ENCODE data around the gene ENDOU. TPM values are rescaled to one million over a fixed set of nuclear protein-coding genes. Genes with fewer than 3 reads are reported as not detected.
"Not testable (repeated sequence)": the region's sequence is repeated elsewhere in the genome, so short reads cannot be mapped to it uniquely, and the experiment has no call there.

Gene ENDOU
- total RNA-seq, 1 donor from 2014 or later: not detected

GRCh38 chr12:47700263-47700662 lies 25.0 kb downstream of the ENDOU start:
- no peak for DNase-seq (ENCODE audit: extremely low read depth, low read depth, low spot score)

GRCh38 chr12:47698631-47699030 lies 26.7 kb downstream of the ENDOU start:
- no peak for DNase-seq (ENCODE audit: extremely low read depth, low read depth, low spot score)

- no peak for DNase-seq (ENCODE audit: extremely low read depth, low read depth, low spot score)
These were observed 27.2 kb downstream of the ENDOU start for GRCh38 chr12:47698055-47698454.

GRCh38 chr12:47689215-47689614 lies 36.1 kb downstream of the ENDOU start:
- no peak for DNase-seq (ENCODE audit: extremely low read depth, low read depth, low spot score)

- no peak for DNase-seq (ENCODE audit: extremely low read depth, low read depth, low spot score)
These were observed 37.7 kb downstream of the ENDOU start for GRCh38 chr12:47687636-47688035.

GRCh38 chr12:47686645-47687240 lies 38.5 kb downstream of the ENDOU start:
- no peak for DNase-seq (ENCODE audit: extremely low read depth, low read depth, low spot score)

GRCh38 chr12:47679785-47680184 lies 45.5 kb downstream of the ENDOU start:
- DNase-seq (ENCODE audit: extremely low read depth, low read depth, low spot score): no peak

GRCh38 chr12:47672068-47672467 lies 53.2 kb downstream of the ENDOU start:
- no peak for DNase-seq (ENCODE audit: extremely low read depth, low read depth, low spot score)

GRCh38 chr12:47667935-47668334 lies 57.4 kb downstream of the ENDOU start:
- DNase-seq (ENCODE audit: extremely low read depth, low read depth, low spot score): not testable (repeated sequence)

Other genes with a start within 250 kb of the ENDOU start
- gene RPAP3, start 19.5 kb downstream of the ENDOU start, total RNA-seq: 17.4 and 17.8 TPM in 2 replicates
- gene RAPGEF3, start 33.4 kb upstream of the ENDOU start, total RNA-seq: 24.4 and 38.2 TPM in 2 replicates
- 11.9 and 26.2 TPM in 2 replicates for gene SLC48A1, start 47.7 kb upstream of the ENDOU start, total RNA-seq
- gene HDAC7, start 94.4 kb upstream of the ENDOU start, total RNA-seq: 95.9 and 144 TPM in 2 replicates
- gene VDR, start 179.5 kb upstream of the ENDOU start, total RNA-seq: 0.10 and 0.18 TPM in 2 replicates
- gene TMEM106C, start 238.1 kb upstream of the ENDOU start, total RNA-seq: 27.9 and 44.5 TPM in 2 replicates